ENCODE data around the gene CDK14.

DNA sequence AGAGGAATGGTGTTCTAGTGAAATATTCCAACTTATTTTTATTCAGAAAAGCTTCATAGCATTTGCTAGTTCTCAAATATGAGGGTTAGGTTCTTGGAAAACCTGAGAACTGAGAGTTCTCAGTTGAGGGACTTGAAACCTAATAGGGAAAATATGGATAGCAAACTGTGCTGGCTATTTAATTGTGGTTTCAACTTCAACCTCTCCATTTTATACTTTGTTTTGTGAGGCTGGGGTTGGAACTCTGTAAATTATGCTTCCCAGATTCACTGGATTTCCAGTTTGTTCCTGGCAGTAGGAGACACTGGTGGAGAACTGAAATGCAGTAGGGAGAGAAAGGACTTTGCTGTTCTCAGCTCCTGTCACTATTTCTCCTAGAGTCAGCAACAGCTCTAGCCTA, 52.7 kb downstream of the CDK14 start:
- TF ChIP-seq EZH2 (IDR thresholded peaks at IDR 0.05) (no peak), EZH2phosphoT487 (IDR thresholded peaks at IDR 0.05) (no peak)
- TF ChIP-seq, protein P1, sequence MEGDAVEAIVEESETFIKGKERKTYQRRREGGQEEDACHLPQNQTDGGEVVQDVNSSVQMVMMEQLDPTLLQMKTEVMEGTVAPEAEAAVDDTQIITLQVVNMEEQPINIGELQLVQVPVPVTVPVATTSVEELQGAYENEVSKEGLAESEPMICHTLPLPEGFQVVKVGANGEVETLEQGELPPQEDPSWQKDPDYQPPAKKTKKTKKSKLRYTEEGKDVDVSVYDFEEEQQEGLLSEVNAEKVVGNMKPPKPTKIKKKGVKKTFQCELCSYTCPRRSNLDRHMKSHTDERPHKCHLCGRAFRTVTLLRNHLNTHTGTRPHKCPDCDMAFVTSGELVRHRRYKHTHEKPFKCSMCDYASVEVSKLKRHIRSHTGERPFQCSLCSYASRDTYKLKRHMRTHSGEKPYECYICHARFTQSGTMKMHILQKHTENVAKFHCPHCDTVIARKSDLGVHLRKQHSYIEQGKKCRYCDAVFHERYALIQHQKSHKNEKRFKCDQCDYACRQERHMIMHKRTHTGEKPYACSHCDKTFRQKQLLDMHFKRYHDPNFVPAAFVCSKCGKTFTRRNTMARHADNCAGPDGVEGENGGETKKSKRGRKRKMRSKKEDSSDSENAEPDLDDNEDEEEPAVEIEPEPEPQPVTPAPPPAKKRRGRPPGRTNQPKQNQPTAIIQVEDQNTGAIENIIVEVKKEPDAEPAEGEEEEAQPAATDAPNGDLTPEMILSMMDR (IDR thresholded peaks at IDR 0.05), result no peak
